Vagina (tissue), 2 donors: ENCODE data around the gene TBC1D24. TPM values are rescaled to one million over a fixed set of nuclear protein-coding genes. Genes with fewer than 3 reads are reported as not detected.

Experiments used
- DNase-seq, 2 donors: peaks; one replicate each; pipeline ENCODE4 v3.0.0-alpha.2; 2017; ENCODE audit errors: extremely low spot score in 2 of 2
- H3K27ac ChIP-seq: fragments of 200-600 bp; sonication (generic); one replicate; pipeline ENCODE4 v1.5.1; 2019
- H3K27me3 ChIP-seq: fragments of 200-600 bp; sonication (generic); one replicate; pipeline ENCODE4 v1.5.1; 2019
- H3K36me3 ChIP-seq, 2 donors: fragments of 200-600 bp; sonication (generic); one replicate each; pipeline ENCODE4 v1.5.1; 2017 to 2019
- H3K4me1 ChIP-seq: fragments of 200-600 bp; sonication (generic); one replicate; pipeline ENCODE4 v1.5.1; 2019
- H3K4me3 ChIP-seq, 2 donors: fragments of 200-600 bp; sonication (generic); 1 replicate in 1 of 2; 2 replicates in 1 of 2; pipeline ENCODE4 v1.5.1; 2016 to 2019
- H3K9me3 ChIP-seq: fragments of 200-600 bp; sonication (generic); one replicate; pipeline ENCODE4 v1.5.1; 2019
- CTCF ChIP-seq, 3 experiments: fragments of 450-650 bp in 2 of 3; fragments of 200-600 bp in 1 of 3; sonication (generic) in 1 of 3; IDR thresholded peaks; one replicate each; pipeline ENCODE4 v1.5.1; 2017 to 2019; ENCODE audit warnings: antibody characterized with exemption in 3 of 3, mild to moderate bottlenecking in 2 of 3, moderate library complexity in 2 of 3
- POLR2A ChIP-seq, 2 donors: fragments of 450-650 bp; IDR thresholded peaks; one replicate each; pipeline ENCODE4 v1.6.1; 2017; ENCODE audit warnings: antibody characterized with exemption in 2 of 2, mild to moderate bottlenecking in 2 of 2, moderate library complexity in 2 of 2
- POLR2AphosphoS5 ChIP-seq, 2 donors: sonication (generic); formaldehyde crosslinking; IDR thresholded peaks; one replicate each; pipeline ENCODE4 v1.9.0; 2017; ENCODE audit warnings: antibody characterized with exemption in 2 of 2, mild to moderate bottlenecking in 2 of 2, low read depth in 1 of 2; ENCODE audit not compliant: insufficient read depth in 1 of 2
- intact Hi-C: fragments of 100-400 bp; cut with DNase I; formaldehyde crosslinking; loops from one replicate; pipeline ENCODE4 v1.15.1; 2023
- total RNA-seq: library from RNA; depleted of rRNA; stranded (reverse); fragments of >200 nt; gene quantifications from one replicate; pipeline ENCODE4 v1.2.3, GENCODE V29; 2016

Gene TBC1D24
- total RNA-seq, 1 donor from 2014 or later, result 9.6 TPM

DNA sequence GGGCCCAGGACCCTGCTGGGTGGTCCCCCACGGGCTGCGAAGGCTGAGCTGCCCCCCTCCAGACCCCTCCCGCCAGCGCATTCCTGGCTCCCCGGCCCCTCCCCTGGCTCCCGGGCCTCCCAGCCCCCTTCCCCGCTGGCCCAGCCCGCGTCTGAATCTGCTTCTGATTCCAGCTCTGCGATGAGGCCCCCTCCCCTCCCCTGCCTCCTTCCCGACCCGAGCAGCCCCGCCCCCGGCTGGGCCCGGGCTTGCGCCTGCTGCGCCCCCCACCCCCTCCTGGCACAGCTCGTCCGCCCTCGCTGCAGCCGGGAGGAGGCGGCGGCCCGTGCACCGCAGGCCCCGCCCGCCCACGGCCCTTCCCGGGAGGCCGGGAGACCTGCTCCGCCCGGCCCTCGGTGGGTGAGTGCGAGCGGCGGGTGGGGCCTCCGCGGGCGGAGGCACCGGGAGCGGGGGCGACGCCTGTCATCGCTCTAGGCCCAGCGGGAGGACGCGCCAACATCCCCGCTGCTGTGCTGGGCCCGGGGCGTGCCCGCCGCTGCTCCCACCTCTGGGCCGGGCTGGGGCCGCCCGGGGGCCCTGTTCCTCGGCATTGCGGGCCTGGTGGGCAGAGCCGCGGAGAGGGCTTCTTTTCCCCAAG lies 3.8 kb upstream of the TBC1D24 start, which contains the start of gene NTN3:
NTN3 (plus strand) TSS at position 282 of the 637 bp plus-strand sequence. CDS start 405 bp downstream, outside the sequence.
- H3K27ac ChIP-seq, result peak within 1 kb of the TSS; percentile 51
- peaks cover 4% of the 10 kb centered on the region for H3K27me3 ChIP-seq
- no peak for DNase-seq
- intact Hi-C loops, result no loop called here
- no peaks in the 10 kb centered on the region for H3K9me3 ChIP-seq
- H3K36me3 ChIP-seq, result no peaks in the 10 kb centered on the region
- H3K4me3 ChIP-seq, result peak within 1 kb of the TSS; percentile 17 to 33
- no peak for TF ChIP-seq POLR2A (IDR thresholded peaks at IDR 0.05)
- no peak for TF ChIP-seq CTCF (IDR thresholded peaks at IDR 0.05)
- no peak for TF ChIP-seq POLR2AphosphoS5 (IDR thresholded peaks at IDR 0.05; ENCODE audit: insufficient read depth in 1 of 2, low read depth in 1 of 2)
- H3K4me1 ChIP-seq, result peaks cover 68% of the 10 kb centered on the region

DNA sequence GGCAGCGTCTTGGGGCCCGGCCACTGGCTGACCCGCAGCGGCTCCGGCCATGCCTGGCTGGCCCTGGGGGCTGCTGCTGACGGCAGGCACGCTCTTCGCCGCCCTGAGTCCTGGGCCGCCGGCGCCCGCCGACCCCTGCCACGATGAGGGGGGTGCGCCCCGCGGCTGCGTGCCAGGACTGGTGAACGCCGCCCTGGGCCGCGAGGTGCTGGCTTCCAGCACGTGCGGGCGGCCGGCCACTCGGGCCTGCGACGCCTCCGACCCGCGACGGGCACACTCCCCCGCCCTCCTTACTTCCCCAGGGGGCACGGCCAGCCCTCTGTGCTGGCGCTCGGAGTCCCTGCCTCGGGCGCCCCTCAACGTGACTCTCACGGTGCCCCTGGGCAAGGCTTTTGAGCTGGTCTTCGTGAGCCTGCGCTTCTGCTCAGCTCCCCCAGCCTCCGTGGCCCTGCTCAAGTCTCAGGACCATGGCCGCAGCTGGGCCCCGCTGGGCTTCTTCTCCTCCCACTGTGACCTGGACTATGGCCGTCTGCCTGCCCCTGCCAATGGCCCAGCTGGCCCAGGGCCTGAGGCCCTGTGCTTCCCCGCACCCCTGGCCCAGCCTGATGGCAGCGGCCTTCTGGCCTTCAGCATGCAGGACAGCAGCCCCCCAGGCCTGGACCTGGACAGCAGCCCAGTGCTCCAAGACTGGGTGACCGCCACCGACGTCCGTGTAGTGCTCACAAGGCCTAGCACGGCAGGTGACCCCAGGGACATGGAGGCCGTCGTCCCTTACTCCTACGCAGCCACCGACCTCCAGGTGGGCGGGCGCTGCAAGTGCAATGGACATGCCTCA lies 3.1 kb upstream of the TBC1D24 start:
- peaks cover 4% of the 10 kb centered on the region for H3K27me3 ChIP-seq
- no peaks in the 10 kb centered on the region for H3K36me3 ChIP-seq
- DNase-seq, result no peak
- TF ChIP-seq POLR2A (IDR thresholded peaks at IDR 0.05), result no peak
- peak overlapping the region; percentile 17 to 33 for H3K4me3 ChIP-seq
- intact Hi-C loops, result no loop called here
- no peak overlapping the region for H3K27ac ChIP-seq
- no peaks in the 10 kb centered on the region for H3K9me3 ChIP-seq
- peaks cover 71% of the 10 kb centered on the region for H3K4me1 ChIP-seq

DNA sequence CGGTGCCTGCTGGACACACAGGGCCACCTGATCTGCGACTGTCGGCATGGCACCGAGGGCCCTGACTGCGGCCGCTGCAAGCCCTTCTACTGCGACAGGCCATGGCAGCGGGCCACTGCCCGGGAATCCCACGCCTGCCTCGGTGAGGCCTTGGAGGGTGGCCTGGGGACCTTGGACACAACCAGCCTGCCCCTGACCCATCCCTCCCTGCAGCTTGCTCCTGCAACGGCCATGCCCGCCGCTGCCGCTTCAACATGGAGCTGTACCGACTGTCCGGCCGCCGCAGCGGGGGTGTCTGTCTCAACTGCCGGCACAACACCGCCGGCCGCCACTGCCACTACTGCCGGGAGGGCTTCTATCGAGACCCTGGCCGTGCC lies 2.5 kb upstream of the TBC1D24 start:
- no peak for TF ChIP-seq POLR2AphosphoS5 (IDR thresholded peaks at IDR 0.05; ENCODE audit: insufficient read depth in 1 of 2, low read depth in 1 of 2)
- no peak for TF ChIP-seq POLR2A (IDR thresholded peaks at IDR 0.05)
- no peak for TF ChIP-seq CTCF (IDR thresholded peaks at IDR 0.05)
- no peaks in the 10 kb centered on the region for H3K9me3 ChIP-seq
- DNase-seq, result no peak
- no peak overlapping the region for H3K4me3 ChIP-seq
- H3K27ac ChIP-seq, result no peak overlapping the region
- H3K27me3 ChIP-seq, result peaks cover 4% of the 10 kb centered on the region
- intact Hi-C loops, result no loop called here
- peaks cover 66% of the 10 kb centered on the region for H3K4me1 ChIP-seq
- no peaks in the 10 kb centered on the region for H3K36me3 ChIP-seq

DNA sequence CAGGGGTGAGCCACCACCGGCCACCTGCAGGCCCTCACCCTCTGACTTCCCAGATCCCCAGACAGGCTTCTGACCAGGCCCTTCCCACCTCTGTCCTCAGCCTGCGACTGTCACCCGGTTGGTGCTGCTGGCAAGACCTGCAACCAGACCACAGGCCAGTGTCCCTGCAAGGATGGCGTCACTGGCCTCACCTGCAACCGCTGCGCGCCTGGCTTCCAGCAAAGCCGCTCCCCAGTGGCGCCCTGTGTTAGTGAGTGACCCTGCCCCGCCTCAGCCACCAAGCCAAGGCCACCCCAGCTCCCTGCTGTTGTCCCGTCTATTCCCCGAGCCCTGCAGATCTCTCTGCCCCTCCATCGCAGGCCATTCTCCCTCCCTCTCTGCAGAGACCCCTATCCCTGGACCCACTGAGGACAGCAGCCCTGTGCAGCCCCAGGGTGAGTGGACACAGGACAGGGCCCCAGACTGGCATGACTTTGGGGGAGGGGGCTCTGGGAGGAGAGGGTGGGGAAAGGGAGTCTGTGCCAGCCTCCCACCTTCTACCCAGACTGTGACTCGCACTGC lies 2.0 kb upstream of the TBC1D24 start:
- Histone ChIP-seq H3K4me1 (peaks cover 64% of the 10 kb centered on the region), H3K36me3 (no peaks in the 10 kb centered on the region), H3K9me3 (no peaks in the 10 kb centered on the region), H3K27me3 (peaks cover 4% of the 10 kb centered on the region), H3K27ac (no peak overlapping the region), H3K4me3 (peak overlapping the region; percentile 56 to 67)
- no peak for TF ChIP-seq CTCF (IDR thresholded peaks at IDR 0.05)
- TF ChIP-seq POLR2AphosphoS5 (IDR thresholded peaks at IDR 0.05; ENCODE audit: insufficient read depth in 1 of 2, low read depth in 1 of 2), result no peak
- TF ChIP-seq POLR2A (IDR thresholded peaks at IDR 0.05), result no peak
- DNase-seq, result no peak
- intact Hi-C loops, result no loop called here

DNA sequence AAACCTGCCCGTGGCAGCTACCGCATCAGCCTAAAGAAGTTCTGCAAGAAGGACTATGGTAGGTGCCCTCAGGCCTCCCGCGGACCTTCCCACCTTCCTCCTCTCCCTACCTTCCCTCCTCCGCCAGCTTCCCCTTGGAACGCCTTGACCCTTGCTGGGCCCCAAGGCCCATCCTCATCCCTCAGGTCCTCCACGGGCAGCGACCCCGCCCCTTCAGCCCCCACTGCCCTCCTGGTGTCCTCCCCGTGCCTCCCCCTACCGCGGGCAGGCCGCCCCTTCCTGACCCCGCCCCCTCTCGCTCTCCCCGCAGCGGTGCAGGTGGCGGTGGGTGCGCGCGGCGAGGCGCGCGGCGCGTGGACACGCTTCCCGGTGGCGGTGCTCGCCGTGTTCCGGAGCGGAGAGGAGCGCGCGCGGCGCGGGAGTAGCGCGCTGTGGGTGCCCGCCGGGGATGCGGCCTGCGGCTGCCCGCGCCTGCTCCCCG lies 1.4 kb upstream of the TBC1D24 start:
- no peaks in the 10 kb centered on the region for H3K36me3 ChIP-seq
- H3K4me3 ChIP-seq, result peak overlapping the region; percentile 56 to 67
- DNase-seq, result no peak
- intact Hi-C loops, result no loop called here
- no peak overlapping the region for H3K27ac ChIP-seq
- H3K27me3 ChIP-seq, result peaks cover 4% of the 10 kb centered on the region
- TF ChIP-seq POLR2A (IDR thresholded peaks at IDR 0.05), result no peak
- TF ChIP-seq CTCF (IDR thresholded peaks at IDR 0.05), result no peak
- TF ChIP-seq POLR2AphosphoS5 (IDR thresholded peaks at IDR 0.05; ENCODE audit: insufficient read depth in 1 of 2, low read depth in 1 of 2), result no peak
- H3K4me1 ChIP-seq, result peaks cover 59% of the 10 kb centered on the region
- no peaks in the 10 kb centered on the region for H3K9me3 ChIP-seq
